WI38 (cell line): ENCODE data around the gene PPP1R16B.

Experiments
- H3K4me3 ChIP-seq: 2 replicates; pipeline ENCODE4 v1.5.1; 2011; ENCODE audit warnings: low read depth, mild to moderate bottlenecking, control low read depth, low read length
- TF ChIP-seq, protein P1 (sequence below): IDR thresholded peaks from 2 replicates; pipeline ENCODE4 v1.5.1; 2012; ENCODE audit warnings: low read depth, mild to moderate bottlenecking, control low read depth, low read length

The PPP1R16B gene

GRCh38 chr20:38840894-38841470 lies 35.5 kb downstream of the PPP1R16B start:
- H3K4me3 ChIP-seq = no peak overlapping the region
- TF ChIP-seq, protein P1, sequence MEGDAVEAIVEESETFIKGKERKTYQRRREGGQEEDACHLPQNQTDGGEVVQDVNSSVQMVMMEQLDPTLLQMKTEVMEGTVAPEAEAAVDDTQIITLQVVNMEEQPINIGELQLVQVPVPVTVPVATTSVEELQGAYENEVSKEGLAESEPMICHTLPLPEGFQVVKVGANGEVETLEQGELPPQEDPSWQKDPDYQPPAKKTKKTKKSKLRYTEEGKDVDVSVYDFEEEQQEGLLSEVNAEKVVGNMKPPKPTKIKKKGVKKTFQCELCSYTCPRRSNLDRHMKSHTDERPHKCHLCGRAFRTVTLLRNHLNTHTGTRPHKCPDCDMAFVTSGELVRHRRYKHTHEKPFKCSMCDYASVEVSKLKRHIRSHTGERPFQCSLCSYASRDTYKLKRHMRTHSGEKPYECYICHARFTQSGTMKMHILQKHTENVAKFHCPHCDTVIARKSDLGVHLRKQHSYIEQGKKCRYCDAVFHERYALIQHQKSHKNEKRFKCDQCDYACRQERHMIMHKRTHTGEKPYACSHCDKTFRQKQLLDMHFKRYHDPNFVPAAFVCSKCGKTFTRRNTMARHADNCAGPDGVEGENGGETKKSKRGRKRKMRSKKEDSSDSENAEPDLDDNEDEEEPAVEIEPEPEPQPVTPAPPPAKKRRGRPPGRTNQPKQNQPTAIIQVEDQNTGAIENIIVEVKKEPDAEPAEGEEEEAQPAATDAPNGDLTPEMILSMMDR = no peak

DNA sequence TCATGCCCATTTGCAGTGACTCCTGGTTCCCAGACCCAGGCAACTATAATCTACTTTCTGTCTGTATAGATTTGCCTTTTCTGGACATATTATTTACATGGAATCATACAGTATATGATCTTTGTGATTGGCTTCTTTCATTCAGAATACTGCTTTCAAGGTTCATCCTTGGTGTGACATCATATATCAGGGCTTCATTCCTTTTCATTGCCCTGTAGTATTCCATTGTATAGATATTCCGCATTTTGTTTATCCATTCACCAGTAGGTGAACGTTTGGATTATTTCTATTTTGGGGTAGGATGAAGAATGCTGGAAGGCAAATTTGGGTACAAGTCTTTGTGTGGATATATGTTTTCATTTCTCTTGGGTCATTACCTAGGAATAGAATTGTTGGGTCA lies 36.1 kb downstream of the PPP1R16B start:
- no peak overlapping the region for H3K4me3 ChIP-seq
- TF ChIP-seq, protein P1 = no peak

- TF ChIP-seq, protein P1 = no peak
- no peak overlapping the region for H3K4me3 ChIP-seq
Observed at GRCh38 chr20:38842026-38842425, 36.5 kb downstream of the PPP1R16B start.

GRCh38 chr20:38842558-38842981 lies 37.1 kb downstream of the PPP1R16B start:
- TF ChIP-seq, protein P1 = no peak
- no peak overlapping the region for H3K4me3 ChIP-seq

- TF ChIP-seq, protein P1 = no peak
- H3K4me3 ChIP-seq = no peak overlapping the region
Observed at GRCh38 chr20:38843346-38843745, 37.8 kb downstream of the PPP1R16B start.

DNA sequence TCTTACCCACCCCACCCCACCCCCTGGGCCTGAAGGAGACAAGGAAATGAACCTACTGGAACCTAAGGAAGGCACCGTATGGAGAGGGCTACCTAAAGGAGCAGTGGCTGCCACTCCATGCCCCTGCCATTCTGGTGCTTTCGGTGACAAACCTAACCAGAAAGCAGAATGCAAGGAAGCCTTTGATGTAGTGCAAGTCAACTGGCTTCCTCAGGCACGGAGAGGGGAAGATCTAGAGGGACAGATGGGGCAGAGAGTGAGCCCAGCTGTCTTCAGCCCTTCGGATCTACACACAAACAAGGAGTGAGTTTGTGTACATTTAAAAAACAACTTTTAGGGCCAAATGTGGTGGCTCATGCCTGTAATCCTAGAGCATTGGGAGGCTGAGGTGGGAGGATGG lies 39.5 kb downstream of the PPP1R16B start:
- TF ChIP-seq, protein P1 = no peak
- no peak overlapping the region for H3K4me3 ChIP-seq

DNA sequence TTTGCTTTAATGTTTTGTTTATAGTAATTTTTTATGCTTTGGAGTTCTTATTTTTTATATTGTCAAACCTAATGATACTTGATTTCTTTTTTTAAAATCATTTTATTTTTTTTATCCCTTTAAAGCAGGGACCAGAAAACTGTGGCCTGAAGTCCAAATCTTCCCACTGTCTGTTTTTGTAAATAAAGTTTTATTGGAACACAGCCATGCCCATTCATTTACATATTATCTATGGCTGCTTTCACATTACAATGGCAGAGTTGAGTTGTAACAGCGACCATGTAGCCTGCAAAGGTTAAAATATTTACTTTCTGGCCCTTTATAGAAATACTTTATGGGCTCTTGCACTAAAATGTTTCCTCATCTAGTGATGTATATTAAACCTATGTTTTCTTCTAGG lies 42.3 kb downstream of the PPP1R16B start:
- H3K4me3 ChIP-seq = no peak overlapping the region
- TF ChIP-seq, protein P1 = no peak
